ENCODE data around the gene DPAGT1.
"Not testable (repeated sequence)": the region's sequence is repeated elsewhere in the genome, so short reads cannot be mapped to it uniquely, and the experiment has no call there.

Gene DPAGT1
- total RNA-seq: 8.7 to 15.7 (median 14.8) reads per million in 4 donors

DNA sequence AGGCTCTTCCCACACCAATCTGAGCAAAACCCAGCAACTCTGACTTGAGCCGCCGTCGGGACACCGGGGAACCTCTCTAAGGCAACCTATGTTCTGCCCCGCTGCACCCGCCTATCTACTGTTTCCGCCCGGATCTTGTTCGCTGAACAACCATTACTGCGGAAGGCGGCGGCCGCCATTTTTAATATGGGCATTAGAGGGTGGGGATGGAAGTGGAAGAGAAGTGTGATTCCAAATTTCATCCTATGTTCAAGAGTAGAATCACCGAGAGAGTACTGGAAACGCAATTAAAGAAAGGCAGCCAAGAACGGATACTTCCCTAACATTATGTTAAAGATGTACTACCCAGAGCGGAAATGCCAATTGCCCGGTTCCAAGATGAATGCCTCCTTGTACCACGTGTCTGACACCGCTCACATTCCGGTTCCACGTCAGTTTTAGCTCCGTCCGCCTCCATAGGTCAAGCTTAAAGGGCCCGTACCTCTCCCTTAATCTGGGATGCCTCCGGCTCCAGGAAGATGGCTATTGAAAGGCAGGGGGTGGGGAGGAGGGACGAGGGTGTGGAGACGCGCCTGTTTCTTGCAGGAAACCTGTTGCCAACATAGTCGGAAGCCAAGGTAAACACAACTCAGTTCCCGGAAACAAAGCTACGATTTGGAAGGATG, at the start of gene DPAGT1:
DPAGT1 (minus strand) TSS at position 95 of the 665 bp plus-strand sequence. CDS start 198 bp downstream, outside the sequence.
- DNase-seq: peak; percentile 59 to 93 (median 75)

DNA sequence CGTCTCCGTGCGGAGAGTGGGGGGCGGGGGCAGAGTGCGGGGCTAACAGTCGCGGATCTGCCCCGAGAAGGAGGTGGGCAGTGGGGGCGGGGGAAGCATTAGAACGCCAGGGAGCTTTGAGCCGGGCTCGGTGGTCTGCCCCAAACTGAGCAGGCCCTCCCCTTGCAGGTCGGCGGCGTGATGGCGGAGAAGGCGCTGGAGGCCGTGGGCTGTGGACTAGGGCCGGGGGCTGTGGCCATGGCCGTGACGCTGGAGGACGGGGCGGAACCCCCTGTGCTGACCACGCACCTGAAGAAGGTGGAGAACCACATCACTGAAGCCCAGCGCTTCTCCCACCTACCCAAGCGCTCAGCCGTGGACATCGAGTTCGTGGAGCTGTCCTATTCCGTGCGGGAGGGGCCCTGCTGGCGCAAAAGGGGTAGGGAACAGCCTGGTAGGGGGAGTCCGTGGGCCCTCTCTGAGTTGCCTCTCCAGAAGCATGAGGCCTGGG, 48.2 kb upstream of the DPAGT1 start:
- no peak for DNase-seq

DNA sequence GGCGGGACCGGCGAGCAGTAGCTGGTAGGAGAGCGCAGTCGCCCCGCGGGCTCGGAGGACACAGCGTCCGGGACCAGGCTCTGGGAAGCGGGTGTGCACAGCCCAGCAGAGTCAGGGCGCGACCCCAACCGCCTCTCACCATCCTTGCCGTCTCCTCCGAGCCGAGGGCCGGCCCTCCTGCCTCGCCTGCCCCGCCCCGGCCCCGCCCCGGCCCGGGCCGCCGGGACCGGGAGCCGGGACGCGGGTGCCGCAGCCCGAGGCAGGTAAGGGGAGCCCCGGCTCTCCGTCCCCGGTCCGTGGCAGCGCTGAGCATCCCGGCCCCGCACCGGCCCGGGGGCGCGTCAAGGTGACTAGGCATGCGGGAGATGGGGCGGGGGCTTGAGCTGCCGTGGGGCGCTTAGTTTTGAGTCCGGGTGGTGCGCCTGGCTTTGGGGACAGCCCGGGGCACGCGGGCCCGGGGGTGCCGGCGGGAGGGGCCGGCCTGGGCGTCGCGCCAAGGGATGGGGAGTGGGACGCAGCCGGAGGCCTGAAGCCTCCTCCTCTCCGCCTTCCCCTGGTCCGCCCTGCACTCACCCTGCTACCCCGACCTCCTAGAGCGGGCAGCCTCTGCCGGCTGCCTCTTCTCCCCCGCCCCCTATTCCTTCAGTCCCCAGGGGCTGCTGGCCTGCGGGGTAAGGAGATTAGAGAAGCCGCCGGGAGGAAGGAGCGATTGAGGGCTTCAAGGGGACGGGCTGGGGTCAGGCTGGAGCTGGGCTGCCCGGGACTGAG, 47.5 kb upstream of the DPAGT1 start, which contains the start of gene ABCG4:
ABCG4 (plus strand) TSS at position 35 of the 768 bp plus-strand sequence. CDS start 914 bp downstream, outside the sequence.
- peak in 2 of 5 donors; percentile 13 to 21 for DNase-seq

DNA sequence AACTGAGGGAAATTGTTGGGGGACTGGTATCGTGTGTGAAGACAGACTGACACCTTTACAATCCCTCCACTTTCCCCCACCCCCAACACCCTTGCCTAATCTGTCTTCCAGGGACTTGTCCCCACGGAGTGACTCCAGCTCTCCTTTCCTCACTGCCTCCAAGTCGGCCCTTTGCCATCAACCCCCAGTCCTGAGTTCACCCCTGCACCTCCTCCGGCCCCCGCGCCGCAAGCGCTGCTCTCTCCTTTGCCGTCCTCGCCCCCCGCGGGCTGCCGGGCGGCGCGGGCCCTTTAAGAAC, 47.0 kb upstream of the DPAGT1 start:
- no peak for DNase-seq

DNA sequence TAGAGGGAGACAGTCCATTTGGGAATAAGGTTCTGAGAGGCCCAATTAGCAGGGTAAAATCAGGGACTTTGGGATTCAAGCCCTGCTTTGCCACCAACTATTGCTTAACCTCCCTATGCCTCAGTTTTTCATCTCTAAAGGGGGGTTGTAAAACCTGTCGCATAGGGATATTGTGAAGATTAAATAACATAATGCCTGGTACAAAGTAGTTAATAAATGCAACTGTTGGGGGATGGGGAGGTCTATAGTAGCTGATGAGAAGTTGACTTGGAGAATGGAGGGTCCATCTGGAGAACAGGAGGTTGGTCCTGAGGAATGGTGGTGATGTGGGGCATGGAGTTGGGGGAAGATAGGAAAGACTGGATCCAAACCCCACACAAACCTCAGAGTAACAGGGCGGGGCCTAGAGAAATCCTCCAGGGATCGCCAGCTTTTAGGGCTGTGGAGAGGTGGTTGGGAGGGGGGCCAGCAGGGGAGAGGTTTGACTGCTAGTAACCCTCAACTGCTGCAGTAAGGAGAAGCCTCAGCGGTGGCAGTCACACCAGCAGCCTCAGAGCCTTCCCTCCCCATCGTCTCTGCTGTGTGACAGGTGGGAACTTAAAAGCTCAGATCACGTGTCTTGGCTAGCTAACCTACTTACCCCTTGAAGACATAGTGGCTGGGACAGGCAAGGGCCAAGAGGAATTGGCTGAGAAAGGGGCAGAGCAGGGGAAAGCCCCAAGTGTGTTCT, 46.1 kb upstream of the DPAGT1 start:
- DNase-seq: no peak

DNA sequence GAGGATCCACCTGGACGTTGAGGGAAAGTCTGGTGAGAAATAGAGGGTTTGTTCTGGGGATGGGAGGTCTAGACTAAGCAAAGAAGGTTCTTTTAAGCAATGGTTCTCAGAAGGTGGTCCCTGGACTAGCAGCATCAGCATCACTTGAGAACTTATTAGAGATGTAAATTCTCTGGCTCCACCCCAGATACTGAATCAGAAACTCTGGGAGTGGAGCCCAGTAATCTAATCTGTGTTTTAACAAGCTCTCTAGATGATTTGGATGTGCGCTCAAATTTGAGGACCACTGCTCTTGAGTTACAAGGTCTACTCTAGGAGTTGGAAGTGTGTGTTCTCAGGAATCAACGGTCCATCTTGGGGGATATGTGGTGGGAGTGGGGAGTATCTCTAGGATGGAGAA, 43.9 kb upstream of the DPAGT1 start:
- no peak for DNase-seq

DNA sequence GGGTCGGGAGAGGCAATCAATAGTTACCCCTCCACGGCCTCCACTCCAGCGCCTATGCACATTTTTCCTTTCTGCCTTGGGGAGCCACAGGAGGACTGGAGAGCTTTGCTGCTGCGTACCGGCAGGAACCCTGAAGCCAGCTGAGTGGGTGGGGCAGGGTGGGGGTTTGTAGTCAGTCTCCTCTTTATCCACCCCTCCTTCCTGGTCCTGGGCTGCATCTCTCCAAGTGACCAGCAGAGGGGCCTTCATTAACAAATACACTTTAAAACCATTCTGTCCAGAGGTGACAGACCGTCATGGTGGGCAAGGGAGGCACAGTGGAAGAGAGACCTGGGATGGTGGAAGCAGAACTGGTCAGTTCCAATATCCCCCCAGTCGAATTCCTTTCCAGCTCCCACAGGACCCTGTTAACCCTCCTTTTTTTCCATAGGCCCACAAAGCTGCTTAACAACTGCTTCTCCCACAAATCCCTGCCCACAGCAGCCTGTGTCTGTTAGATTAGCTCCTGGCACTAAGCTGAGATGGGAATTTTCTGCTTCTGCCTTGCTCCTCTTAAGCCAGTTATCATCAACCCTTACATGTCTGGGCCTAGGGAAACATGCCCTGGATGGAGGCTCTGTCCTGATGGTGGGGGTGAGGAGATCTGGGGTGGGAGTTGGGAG, 43.3 kb upstream of the DPAGT1 start:
- DNase-seq: peak in 1 of 5 donors; percentile 23

DNA sequence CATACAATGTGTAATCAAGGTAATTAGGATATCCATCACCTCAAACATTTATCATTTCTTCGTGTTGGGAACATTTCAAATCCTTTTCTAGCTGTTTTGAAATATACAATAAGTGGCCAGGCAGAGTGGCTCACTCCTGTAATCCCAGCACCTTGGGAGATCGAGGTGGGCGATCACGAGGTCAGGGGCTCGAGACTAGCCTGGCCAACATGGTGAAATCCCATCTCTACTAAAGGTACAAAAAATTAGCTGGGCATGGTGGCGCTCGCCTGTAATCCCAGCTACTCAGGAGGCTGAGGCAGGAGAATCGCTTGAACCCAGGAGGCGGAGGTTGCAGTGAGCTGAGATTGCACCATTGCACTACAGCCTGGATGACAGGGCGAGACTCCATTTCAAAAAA, 37.6 kb upstream of the DPAGT1 start:
- DNase-seq: not testable (repeated sequence)

DNA sequence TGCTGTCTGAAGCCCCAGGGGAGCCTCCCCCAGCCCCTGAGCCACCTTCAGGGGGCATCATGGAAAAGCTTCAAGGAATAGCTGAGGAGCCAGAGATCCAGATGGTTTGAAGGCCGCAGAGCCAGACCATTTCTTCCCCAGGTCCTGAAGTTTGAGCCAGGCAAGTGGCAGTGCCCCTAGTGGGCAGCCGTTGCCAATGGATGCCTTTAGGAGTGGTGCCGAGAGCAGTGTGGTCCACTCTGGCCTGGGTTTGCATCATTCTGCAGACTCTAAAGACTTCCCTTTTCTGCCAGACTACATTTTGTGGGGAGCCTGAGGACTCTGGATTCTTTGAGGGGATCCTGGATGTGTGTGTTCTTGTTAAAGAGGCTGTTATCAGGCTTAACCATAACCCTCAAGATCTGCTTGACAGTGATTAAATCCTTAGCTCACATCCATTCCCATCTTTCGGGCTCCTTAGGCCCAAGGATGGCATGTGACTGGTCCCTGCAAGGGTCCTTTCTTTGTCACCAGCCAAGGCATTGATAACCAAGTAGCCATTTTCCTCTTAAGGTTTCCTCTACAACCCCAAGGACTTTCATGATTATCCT, 32.8 kb upstream of the DPAGT1 start:
- no peak for DNase-seq

DNA sequence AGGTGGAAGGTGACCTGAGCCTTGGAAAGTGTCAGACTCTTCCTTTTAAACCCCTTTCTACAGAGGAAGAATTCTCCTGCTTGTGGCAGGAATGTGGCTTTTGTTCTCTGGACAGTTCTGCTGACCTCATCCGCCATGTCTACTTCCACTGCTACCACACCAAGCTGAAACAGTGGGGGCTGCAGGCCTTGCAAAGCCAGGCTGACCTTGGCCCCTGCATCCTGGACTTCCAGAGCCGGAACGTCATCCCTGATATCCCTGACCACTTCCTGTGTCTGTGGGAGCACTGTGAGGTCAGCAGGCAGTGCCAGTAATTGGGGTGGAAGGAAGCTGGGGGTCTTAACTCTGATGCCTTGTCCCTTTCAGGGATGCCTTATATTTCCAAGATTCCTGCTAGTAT, 29.0 kb upstream of the DPAGT1 start:
- no peak for DNase-seq

DNA sequence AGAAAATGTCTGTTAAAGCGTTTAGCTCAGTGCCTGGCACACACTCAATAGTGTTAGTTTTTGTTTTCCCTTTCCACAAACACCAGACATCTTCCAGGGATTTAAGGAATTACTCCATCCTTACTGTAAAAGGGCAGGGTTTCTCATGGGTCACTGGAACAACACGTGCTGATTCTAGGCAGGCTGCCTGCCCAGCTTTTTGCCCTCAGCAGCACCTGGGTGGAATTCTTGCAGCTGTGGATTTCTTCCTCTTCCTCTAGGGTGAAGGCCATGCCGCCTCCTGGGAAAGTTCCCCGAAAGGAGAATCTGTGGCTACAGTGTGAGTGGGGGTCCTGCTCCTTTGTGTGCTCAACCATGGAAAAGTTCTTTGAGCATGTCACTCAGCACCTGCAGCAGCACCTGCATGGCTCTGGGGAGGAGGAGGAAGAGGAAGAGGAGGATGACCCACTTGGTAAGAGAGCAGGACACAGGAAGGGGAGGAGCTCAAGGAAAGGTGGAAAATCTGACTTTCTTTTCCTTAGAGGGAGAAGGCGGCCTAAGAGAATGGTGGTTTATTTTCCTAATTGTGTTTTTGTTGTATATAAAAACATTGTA, 25.1 kb upstream of the DPAGT1 start:
- no peak for DNase-seq

DNA sequence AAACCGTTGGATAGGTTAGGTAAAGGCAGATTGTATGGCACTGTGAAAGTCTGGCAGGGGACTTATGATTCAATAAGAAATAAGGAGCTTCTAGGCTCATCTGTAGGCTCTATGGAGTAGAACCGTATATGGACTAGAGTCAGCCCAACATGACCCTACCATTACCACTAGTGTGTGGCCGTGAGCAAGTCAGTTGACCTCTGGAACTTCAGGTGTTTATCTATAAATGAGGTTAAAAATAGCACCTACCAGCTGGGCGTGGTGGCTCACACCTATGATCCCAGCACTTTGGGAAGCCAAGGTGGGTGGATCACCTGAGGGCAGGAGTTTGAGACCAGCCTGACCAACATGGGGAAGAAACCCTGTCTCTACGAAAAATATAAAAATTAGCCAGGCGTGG, 24.2 kb upstream of the DPAGT1 start:
- no peak for DNase-seq

DNA sequence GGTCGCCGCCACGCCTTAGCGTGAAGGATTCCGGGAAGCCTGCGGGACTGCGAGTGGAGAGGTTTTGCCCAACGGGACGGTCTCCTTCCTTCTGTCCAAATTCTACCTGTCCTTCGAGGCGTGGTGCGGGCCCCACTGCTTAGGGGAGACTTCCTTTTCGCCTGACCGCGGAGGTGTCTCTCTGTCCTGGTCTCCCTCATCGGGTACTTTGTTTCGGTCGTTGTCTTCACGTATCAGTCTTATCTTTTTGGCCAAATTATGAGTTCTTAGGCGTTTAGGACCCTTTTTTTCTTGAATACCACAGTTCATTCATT, 20.1 kb upstream of the DPAGT1 start:
- DNase-seq: no peak

DNA sequence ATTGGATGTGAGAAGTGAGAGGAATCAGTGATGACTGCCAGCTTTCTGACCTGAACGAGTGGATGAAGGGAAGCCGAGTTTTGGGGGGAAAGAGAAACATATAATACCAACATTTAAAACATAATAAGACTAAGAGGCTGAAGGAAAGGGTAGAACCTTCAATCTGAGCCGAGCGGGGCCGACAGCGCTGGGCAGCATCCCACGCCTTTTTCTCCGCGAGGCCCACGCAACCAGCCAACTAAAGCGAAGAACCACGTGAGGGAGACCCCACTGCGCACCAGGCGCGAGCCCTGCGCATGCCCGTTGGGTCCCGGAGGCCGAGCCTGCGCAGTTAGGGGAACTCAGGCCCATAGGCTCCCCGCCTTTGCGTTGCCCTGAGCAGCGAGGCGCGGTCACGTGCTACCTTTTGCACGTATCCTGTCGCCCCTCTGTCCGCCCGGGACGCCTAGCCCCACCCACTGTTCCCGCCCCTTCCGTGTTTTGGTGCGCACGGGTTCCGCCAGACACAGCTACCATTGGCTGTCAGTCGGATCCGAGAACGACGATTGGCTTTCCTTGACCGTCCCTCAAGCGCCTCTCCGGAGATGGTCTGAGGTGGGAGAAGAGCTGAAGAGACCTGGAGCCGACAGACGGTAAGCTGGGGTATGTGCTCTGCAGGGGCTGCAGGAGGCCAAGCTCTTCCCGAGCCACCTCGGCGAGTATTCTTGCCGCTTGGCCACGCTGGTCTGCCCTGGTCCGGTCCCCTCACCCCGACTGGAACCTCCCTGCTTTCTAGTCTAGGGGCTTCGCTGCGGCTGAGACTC, 19.6 kb upstream of the DPAGT1 start, which contains the start of gene HINFP:
HINFP (plus strand) TSS at position 573 of the 803 bp plus-strand sequence. CDS start 5,365 bp downstream, outside the sequence.
- peak; percentile 99 to 100 (median 100) for DNase-seq

DNA sequence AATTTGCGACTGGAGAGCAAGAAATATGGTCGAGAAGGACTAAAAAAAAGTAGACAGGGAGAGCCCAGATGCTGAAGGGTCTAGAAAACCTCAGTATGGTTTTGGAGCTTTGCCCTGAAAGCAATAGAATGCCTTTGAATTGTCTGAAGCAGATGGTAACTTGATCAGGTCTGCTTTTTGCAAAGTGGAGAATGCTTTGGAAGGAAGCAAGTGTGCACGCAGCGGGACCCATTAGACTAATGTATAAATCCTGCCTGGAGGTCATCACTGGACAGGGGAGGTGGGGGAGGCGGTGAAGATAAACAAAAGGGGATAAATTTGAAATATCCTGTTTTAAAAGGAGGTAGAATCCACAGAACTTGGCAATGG, 19.0 kb upstream of the DPAGT1 start:
- no peak for DNase-seq

DNA sequence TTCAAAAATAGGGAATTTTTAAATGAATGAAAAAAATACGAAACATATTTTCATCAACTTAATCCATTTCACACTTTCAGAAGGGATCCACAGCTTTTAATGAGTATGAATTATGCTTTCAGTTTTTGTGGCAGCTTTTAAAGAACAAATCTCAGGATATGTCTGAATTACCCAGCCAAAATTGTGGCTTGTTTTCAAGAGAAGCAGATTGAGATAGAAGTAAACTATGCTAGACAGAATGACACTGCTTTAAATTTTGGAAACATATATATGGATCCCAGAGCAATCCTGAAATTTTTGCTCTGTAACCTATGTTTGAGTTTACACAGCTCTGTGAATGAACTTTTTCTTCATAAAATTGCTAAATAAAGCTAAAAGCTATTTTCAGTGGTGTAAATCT, 17.3 kb upstream of the DPAGT1 start:
- no peak for DNase-seq

DNA sequence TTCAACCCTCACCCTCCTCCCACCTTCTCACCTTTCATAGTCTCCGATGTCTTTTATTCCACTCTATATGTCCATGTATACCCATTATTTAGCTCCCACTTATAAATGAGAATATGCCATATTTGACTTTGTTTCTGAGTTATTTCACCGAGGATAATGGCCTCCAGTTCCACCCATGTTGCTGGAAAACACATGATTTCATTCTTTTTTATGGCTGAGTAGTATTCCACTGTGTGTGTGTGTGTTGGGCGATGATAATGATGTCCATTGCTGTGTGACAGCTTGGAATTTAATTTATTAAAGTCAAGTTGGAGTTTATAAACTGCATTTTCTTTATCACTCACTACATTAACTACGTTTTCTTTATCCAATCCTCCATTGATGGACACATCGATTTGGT, 16.6 kb upstream of the DPAGT1 start:
- no peak for DNase-seq

DNA sequence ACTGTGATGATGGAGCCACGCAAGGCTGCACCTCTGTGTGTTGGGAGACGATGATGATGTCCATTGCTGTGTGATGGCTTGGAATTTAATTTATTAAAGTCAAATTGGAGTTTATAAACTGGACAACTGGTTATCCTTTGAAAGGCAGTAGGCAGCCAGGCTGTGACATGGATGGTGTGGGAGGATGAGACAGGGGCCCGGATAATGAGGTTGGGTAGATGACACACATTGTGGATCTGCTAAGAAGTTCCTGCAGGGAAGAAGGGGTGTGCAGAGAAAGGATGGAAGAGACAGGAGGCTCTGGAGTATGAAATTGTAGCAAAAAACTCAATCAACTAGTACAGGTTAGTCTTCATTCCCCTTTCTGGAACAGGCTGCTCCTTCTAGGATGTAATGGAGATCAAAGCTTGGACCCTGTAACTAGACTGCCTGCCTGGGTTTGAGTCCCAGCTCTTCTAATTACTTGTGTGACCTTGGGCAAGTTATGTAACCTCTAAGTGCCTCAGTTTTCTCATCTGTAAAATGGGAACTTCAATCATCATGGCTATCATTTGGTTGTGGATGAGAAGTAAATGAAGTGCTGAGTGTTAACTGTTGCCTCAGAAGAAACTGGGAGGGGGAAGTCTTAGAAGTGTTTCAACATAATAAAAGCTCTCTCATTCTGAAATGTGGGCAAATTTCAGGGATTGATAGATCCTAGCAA, 15.5 kb upstream of the DPAGT1 start:
- DNase-seq: no peak

DNA sequence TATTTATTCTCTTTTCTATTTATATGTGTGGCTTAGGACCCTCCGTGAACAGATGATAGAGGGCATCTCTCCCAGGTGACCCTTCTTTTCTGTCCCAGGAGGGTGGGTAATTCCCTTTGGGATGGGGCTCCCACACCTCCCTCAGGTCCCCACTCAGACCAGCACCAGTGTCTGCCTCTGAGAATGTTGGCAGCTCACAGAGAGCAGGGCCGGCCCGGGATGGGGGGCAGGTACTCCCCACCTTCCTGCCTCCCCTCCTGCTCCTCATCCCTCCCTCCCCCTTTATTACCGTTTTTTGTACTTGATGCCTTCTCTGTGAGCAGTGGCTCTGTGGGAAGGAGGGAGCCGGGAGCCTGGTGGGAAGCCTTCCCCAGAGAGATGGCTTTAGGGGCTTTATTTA, 14.9 kb upstream of the DPAGT1 start:
- DNase-seq: no peak

DNA sequence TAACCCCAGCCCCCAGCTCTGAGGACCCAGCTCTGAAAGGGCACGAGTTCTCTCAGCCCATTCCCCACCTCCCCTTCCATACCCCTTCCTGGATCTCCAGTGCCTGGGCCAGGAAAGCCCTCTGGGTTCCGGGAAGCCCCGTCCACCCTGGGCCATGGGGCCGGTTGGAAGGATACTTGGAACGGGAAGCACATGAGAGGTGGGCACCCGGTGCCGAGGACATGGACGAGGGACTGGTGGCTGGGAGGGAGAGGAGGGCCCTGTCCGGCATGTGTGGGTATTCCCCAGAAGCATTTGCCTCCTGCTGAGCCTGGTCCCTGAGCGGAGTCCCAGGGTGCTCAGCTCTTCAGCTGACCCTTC, 14.6 kb upstream of the DPAGT1 start:
- no peak for DNase-seq
